ENCODE results near the gene UBE2E1.
"Not testable (repeated sequence)": the region's sequence is repeated elsewhere in the genome, so short reads cannot be mapped to it uniquely, and the experiment has no call there.

Gene UBE2E1

DNA sequence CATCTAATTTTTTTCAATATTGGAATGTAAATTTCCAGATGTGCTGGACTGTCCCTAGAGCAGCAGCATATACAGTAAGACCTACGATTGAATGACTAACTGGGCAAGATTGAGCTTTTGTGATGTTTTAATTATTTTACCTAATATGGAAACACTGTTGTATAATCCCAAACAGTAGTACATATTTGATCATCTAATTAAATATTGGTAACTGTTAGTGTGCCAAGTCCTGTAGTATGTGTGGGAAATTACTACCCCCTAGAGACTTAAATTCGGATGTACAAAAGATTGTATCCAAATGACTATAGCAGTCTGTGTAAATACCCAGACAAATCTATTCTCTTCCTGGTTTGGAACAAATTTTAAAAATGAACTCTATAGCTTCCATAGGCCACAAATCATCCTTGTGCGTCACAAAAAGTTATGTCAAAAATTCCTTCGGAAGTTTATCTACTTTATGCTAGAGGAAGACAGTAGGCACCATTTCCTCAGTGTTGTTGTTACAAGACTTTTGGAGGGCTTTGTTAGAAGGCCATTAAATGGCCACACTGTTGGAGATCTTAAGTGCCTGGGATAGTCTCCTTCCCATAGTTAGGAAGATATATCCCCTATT, 69.5 kb downstream of the UBE2E1 start:
- H3K27ac ChIP-seq (ENCODE audit: low read length), result no peak overlapping the region
- H3K36me3 ChIP-seq (ENCODE audit: control insufficient read depth, low read depth, low read length), result no peaks in the 10 kb centered on the region
- no peaks in the 10 kb centered on the region for H3K9me3 ChIP-seq (ENCODE audit: control insufficient read depth, low read depth, low read length)
- peaks cover 6% of the 10 kb centered on the region for H3K4me1 ChIP-seq (ENCODE audit: control insufficient read depth, low read depth, low read length)
- no peak overlapping the region for H3K9ac ChIP-seq (ENCODE audit: low read length)
- H3K4me3 ChIP-seq (ENCODE audit: low read length), result no peak overlapping the region
- no peaks in the 10 kb centered on the region for H3K27me3 ChIP-seq (ENCODE audit: control insufficient read depth, insufficient read depth, low read length)

- H3K27ac ChIP-seq (ENCODE audit: low read length), result no peak overlapping the region
- H3K4me3 ChIP-seq (ENCODE audit: low read length), result no peak overlapping the region
- no peaks in the 10 kb centered on the region for H3K27me3 ChIP-seq (ENCODE audit: control insufficient read depth, insufficient read depth, low read length)
- H3K36me3 ChIP-seq (ENCODE audit: control insufficient read depth, low read depth, low read length), result no peaks in the 10 kb centered on the region
- no peak overlapping the region for H3K9ac ChIP-seq (ENCODE audit: low read length)
- H3K4me1 ChIP-seq (ENCODE audit: control insufficient read depth, low read depth, low read length), result peaks cover 6% of the 10 kb centered on the region
- no peaks in the 10 kb centered on the region for H3K9me3 ChIP-seq (ENCODE audit: control insufficient read depth, low read depth, low read length)
Measured at GRCh38 chr3:23876923-23877322, 71.2 kb downstream of the UBE2E1 start.

DNA sequence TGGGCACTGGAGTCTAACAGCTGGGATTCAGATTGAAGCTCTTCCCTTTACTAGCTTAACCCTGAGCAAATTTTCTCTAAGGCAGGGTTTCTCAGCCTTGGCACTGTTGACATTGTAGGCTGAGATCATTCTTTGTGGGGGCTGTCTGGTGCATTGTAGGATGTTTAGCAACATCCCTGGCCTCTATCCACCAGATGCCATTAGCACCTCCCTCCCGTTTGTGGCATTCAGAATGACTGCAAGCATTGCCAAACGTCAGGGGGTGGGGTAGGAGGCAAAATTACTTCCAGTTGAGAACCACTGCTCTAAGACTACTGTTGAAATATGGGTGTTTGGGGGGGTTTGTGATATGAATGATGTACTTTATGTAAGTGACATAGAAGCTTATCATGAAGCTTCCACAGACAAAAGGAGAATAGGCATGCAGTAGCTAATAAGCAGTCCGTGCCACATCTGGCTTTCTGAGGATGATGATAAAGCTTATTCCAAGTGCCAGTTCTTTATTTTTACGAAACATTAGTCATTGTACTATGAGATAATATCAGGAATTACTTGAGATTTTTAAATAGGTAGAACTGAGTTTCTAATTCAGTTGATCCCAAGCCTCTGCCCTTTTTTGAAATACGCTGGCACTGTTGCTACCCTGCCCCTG, 71.7 kb downstream of the UBE2E1 start:
- Histone ChIP-seq H3K4me1 (ENCODE audit: control insufficient read depth, low read depth, low read length) (peaks cover 6% of the 10 kb centered on the region), H3K27me3 (ENCODE audit: control insufficient read depth, insufficient read depth, low read length) (no peaks in the 10 kb centered on the region), H3K4me3 (ENCODE audit: low read length) (no peak overlapping the region), H3K9ac (ENCODE audit: low read length) (no peak overlapping the region), H3K27ac (ENCODE audit: low read length) (no peak overlapping the region), H3K36me3 (ENCODE audit: control insufficient read depth, low read depth, low read length) (no peaks in the 10 kb centered on the region), H3K9me3 (ENCODE audit: control insufficient read depth, low read depth, low read length) (no peaks in the 10 kb centered on the region)

DNA sequence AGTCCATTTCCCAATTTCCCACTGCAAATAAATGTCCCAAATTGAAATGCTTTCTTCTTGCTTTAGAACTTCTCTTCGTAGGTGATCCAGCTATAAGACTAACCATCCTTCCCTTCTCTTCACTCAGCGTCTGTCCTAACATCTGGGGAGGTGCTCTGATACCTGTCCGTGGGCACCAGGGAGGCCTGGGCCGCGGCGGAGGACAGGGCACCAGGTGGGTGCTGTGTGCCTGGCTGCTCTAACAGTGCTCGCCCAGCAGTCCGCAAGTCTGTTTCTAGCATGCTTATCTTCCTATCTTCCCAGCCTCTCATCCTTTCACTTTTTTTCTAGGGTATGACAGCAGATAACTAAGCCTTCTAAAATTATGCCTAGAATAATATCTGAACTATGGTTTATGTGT, 73.7 kb downstream of the UBE2E1 start:
- no peak overlapping the region for H3K9ac ChIP-seq (ENCODE audit: low read length)
- H3K4me3 ChIP-seq (ENCODE audit: low read length), result no peak overlapping the region
- H3K9me3 ChIP-seq (ENCODE audit: control insufficient read depth, low read depth, low read length), result no peaks in the 10 kb centered on the region
- H3K27me3 ChIP-seq (ENCODE audit: control insufficient read depth, insufficient read depth, low read length), result no peaks in the 10 kb centered on the region
- H3K4me1 ChIP-seq (ENCODE audit: control insufficient read depth, low read depth, low read length), result peaks cover 6% of the 10 kb centered on the region
- no peaks in the 10 kb centered on the region for H3K36me3 ChIP-seq (ENCODE audit: control insufficient read depth, low read depth, low read length)
- H3K27ac ChIP-seq (ENCODE audit: low read length), result no peak overlapping the region

- Histone ChIP-seq H3K9ac (ENCODE audit: low read length) (no peak overlapping the region), H3K27ac (ENCODE audit: low read length) (no peak overlapping the region), H3K4me1 (ENCODE audit: control insufficient read depth, low read depth, low read length) (no peaks in the 10 kb centered on the region), H3K4me3 (ENCODE audit: low read length) (no peak overlapping the region), H3K27me3 (ENCODE audit: control insufficient read depth, insufficient read depth, low read length) (no peaks in the 10 kb centered on the region), H3K36me3 (ENCODE audit: control insufficient read depth, low read depth, low read length) (no peaks in the 10 kb centered on the region), H3K9me3 (ENCODE audit: control insufficient read depth, low read depth, low read length) (no peaks in the 10 kb centered on the region)
Measured at GRCh38 chr3:23880703-23881339, 75.1 kb downstream of the UBE2E1 start.

GRCh38 chr3:23881993-23882392, 76.2 kb downstream of the UBE2E1 start:
- H3K9me3 ChIP-seq (ENCODE audit: control insufficient read depth, low read depth, low read length); H3K36me3 ChIP-seq (ENCODE audit: control insufficient read depth, low read depth, low read length); H3K27me3 ChIP-seq (ENCODE audit: control insufficient read depth, insufficient read depth, low read length); H3K4me1 ChIP-seq (ENCODE audit: control insufficient read depth, low read depth, low read length); H3K27ac ChIP-seq (ENCODE audit: low read length); H3K9ac ChIP-seq (ENCODE audit: low read length); H3K4me3 ChIP-seq (ENCODE audit: low read length): not testable (repeated sequence)

- H3K27ac ChIP-seq (ENCODE audit: low read length), result no peak overlapping the region
Measured at GRCh38 chr3:23882487-23882918, 76.7 kb downstream of the UBE2E1 start.

GRCh38 chr3:23884481-23884880, 78.7 kb downstream of the UBE2E1 start:
- Histone ChIP-seq H3K9ac (ENCODE audit: low read length) (no peak overlapping the region), H3K27me3 (ENCODE audit: control insufficient read depth, insufficient read depth, low read length) (no peaks in the 10 kb centered on the region), H3K4me3 (ENCODE audit: low read length) (no peak overlapping the region), H3K9me3 (ENCODE audit: control insufficient read depth, low read depth, low read length) (no peaks in the 10 kb centered on the region), H3K27ac (ENCODE audit: low read length) (no peak overlapping the region), H3K36me3 (ENCODE audit: control insufficient read depth, low read depth, low read length) (peaks cover 10% of the 10 kb centered on the region), H3K4me1 (ENCODE audit: control insufficient read depth, low read depth, low read length) (no peaks in the 10 kb centered on the region)

More at GRCh38 chr3:23882487-23882918, 76.7 kb downstream of the UBE2E1 start:
- Histone ChIP-seq H3K9me3 (ENCODE audit: control insufficient read depth, low read depth, low read length) (no peaks in the 10 kb centered on the region), H3K27me3 (ENCODE audit: control insufficient read depth, insufficient read depth, low read length) (no peaks in the 10 kb centered on the region), H3K4me1 (ENCODE audit: control insufficient read depth, low read depth, low read length) (no peaks in the 10 kb centered on the region), H3K4me3 (ENCODE audit: low read length) (no peak overlapping the region), H3K36me3 (ENCODE audit: control insufficient read depth, low read depth, low read length) (peaks cover 5% of the 10 kb centered on the region), H3K9ac (ENCODE audit: low read length) (no peak overlapping the region)

DNA sequence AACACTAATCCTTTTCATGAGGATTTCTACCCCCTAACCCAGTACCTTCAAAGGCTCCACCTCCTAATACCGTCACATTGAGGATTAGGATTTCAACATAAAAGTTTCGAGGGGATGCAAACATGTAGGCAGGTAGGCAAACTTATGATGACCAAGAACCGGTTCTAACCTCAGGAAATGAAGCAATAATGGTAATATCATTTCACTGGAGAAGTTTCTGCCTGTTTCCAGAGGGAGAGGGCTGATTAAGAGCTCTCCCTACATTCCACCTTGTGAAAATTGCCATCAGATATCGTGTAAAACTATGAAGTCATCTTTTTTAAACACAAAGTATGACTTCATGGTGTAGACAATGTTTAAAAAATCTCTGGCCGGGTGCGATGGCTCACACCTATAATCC, 79.5 kb downstream of the UBE2E1 start:
- H3K4me1 ChIP-seq (ENCODE audit: control insufficient read depth, low read depth, low read length), result no peaks in the 10 kb centered on the region
- H3K9ac ChIP-seq (ENCODE audit: low read length), result no peak overlapping the region
- H3K27me3 ChIP-seq (ENCODE audit: control insufficient read depth, insufficient read depth, low read length), result no peaks in the 10 kb centered on the region
- peaks cover 13% of the 10 kb centered on the region for H3K36me3 ChIP-seq (ENCODE audit: control insufficient read depth, low read depth, low read length)
- no peak overlapping the region for H3K4me3 ChIP-seq (ENCODE audit: low read length)
- no peak overlapping the region for H3K27ac ChIP-seq (ENCODE audit: low read length)
- no peaks in the 10 kb centered on the region for H3K9me3 ChIP-seq (ENCODE audit: control insufficient read depth, low read depth, low read length)

DNA sequence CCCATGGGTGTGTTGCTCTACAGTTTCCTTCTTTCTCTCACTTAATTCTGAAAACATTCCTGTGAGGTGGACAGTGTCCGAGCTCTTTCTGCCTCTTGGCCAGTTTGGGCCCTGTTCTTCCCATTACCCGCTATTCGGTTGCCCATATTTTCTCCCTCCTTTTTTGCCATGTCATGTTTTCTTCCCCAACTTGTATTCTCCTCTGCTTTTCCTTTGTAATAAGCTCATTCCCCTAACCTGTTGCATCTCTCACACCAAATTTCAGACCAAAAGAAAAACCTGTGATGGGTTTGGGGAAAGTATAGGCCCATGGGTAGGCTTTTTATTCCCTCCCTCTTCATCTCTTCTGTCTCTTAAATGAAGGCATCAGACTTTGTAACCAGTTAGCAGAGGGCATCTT, 80.6 kb downstream of the UBE2E1 start:
- H3K36me3 ChIP-seq (ENCODE audit: control insufficient read depth, low read depth, low read length), result peaks cover 24% of the 10 kb centered on the region
- no peak overlapping the region for H3K27ac ChIP-seq (ENCODE audit: low read length)
- H3K9ac ChIP-seq (ENCODE audit: low read length), result no peak overlapping the region
- H3K27me3 ChIP-seq (ENCODE audit: control insufficient read depth, insufficient read depth, low read length), result no peaks in the 10 kb centered on the region
- no peak overlapping the region for H3K4me3 ChIP-seq (ENCODE audit: low read length)
- H3K4me1 ChIP-seq (ENCODE audit: control insufficient read depth, low read depth, low read length), result no peaks in the 10 kb centered on the region
- H3K9me3 ChIP-seq (ENCODE audit: control insufficient read depth, low read depth, low read length), result no peaks in the 10 kb centered on the region

- H3K36me3 ChIP-seq (ENCODE audit: control insufficient read depth, low read depth, low read length), result peaks cover 28% of the 10 kb centered on the region
- H3K9ac ChIP-seq (ENCODE audit: low read length), result no peak overlapping the region
- no peak overlapping the region for H3K4me3 ChIP-seq (ENCODE audit: low read length)
- H3K9me3 ChIP-seq (ENCODE audit: control insufficient read depth, low read depth, low read length), result no peaks in the 10 kb centered on the region
- no peaks in the 10 kb centered on the region for H3K27me3 ChIP-seq (ENCODE audit: control insufficient read depth, insufficient read depth, low read length)
- H3K27ac ChIP-seq (ENCODE audit: low read length), result no peak overlapping the region
- H3K4me1 ChIP-seq (ENCODE audit: control insufficient read depth, low read depth, low read length), result peaks cover 12% of the 10 kb centered on the region
Measured at GRCh38 chr3:23888617-23889228, 83.0 kb downstream of the UBE2E1 start.
